ENCODE results near the gene RAPGEF1.

The RAPGEF1 gene

DNA sequence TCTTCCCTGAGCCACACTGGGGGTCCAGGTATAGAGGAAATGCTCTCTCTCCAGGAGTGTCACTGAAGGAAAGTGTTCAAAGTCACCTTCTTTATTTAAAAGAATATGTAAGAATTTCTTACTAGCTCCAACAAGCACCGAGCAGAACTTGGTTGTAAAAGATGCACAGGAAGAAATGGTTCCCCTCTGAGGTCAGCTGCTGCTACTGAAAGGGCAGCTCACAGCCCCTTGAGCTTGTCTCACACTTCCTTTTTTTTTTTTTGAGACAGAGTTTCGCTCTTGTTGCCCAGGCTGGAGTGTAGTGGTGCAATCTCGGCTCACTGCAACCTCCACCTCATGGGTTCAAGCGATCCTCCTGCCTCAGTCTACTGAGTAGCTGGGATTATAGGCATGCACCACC lies 117.4 kb downstream of the RAPGEF1 start:
- TF ChIP-seq, protein P1, sequence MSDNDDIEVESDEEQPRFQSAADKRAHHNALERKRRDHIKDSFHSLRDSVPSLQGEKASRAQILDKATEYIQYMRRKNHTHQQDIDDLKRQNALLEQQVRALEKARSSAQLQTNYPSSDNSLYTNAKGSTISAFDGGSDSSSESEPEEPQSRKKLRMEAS (IDR thresholded peaks at IDR 0.05; ENCODE audit: low read depth, low read length) = no peak
- TF ChIP-seq MYC (IDR thresholded peaks at IDR 0.05; ENCODE audit: low read depth, low read length) = no peak
- TF ChIP-seq, protein P2, sequence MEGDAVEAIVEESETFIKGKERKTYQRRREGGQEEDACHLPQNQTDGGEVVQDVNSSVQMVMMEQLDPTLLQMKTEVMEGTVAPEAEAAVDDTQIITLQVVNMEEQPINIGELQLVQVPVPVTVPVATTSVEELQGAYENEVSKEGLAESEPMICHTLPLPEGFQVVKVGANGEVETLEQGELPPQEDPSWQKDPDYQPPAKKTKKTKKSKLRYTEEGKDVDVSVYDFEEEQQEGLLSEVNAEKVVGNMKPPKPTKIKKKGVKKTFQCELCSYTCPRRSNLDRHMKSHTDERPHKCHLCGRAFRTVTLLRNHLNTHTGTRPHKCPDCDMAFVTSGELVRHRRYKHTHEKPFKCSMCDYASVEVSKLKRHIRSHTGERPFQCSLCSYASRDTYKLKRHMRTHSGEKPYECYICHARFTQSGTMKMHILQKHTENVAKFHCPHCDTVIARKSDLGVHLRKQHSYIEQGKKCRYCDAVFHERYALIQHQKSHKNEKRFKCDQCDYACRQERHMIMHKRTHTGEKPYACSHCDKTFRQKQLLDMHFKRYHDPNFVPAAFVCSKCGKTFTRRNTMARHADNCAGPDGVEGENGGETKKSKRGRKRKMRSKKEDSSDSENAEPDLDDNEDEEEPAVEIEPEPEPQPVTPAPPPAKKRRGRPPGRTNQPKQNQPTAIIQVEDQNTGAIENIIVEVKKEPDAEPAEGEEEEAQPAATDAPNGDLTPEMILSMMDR (IDR thresholded peaks at IDR 0.05; ENCODE audit: low read depth, low read length) = no peak
- TF ChIP-seq POLR2A (IDR thresholded peaks at IDR 0.05; ENCODE audit: extremely low read depth, insufficient read length) = no peak
- no peak overlapping the region for H3K4me3 ChIP-seq (ENCODE audit: low read depth, low read length)
- peak; percentile 86 for DNase-seq (ENCODE audit: low read depth)

DNA sequence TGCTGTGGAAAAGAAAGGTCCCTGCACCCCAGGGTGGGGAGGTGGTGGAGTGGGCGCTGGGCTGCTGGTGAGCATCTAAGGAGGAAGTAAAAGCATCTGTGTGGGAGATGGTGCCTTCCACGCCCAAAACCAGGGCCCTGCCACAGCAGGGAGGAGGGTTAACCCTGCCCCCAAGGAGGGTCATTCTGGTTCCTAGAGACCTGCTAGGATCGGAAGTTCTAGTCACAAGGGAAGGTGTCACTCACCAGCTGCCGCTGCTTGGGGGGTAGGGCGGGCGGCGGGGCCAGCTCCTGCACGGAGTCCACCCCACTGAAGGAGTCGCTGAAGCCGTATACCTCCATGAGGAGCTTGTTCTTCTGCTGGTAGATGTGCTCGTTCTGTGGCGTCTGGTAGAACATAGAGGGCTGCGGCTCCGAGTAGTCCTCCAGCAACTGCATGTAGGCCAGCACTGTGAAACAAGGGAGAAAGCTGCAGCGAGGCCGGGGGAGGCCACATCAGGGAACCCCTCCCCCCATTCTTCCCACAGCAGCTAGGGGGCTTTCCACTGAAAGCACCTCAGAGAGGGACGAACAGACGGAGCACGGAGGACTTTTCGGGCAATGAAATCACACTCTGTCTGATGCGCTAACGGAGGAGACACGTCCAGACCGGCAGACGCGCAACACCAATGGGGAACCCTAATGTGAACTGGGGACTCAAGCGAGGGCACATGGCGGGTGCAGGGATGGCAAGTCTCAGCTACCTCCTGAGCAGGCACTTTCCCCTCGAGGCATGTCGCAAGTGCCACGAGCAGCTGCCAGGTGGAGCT lies 118.1 kb downstream of the RAPGEF1 start:
- peak overlapping the region; percentile 1 for H3K4me3 ChIP-seq (ENCODE audit: low read depth, low read length)
- TF ChIP-seq MYC (IDR thresholded peaks at IDR 0.05; ENCODE audit: low read depth, low read length) = no peak
- TF ChIP-seq, protein P1 (IDR thresholded peaks at IDR 0.05; ENCODE audit: low read depth, low read length) = no peak
- no peak for TF ChIP-seq POLR2A (IDR thresholded peaks at IDR 0.05; ENCODE audit: extremely low read depth, insufficient read length)
- TF ChIP-seq, protein P2 (IDR thresholded peaks at IDR 0.05; ENCODE audit: low read depth, low read length) = no peak

GRCh38 chr9:131620764-131621520 lies 118.9 kb downstream of the RAPGEF1 start:
- no peak overlapping the region for H3K4me3 ChIP-seq (ENCODE audit: low read depth, low read length)
- peak; percentile 82 for DNase-seq (ENCODE audit: low read depth)
- TF ChIP-seq POLR2A (IDR thresholded peaks at IDR 0.05; ENCODE audit: extremely low read depth, insufficient read length) (no peak), MYC (IDR thresholded peaks at IDR 0.05; ENCODE audit: low read depth, low read length) (peak; percentile 32)
- TF ChIP-seq, protein P1 (IDR thresholded peaks at IDR 0.05; ENCODE audit: low read depth, low read length) = peak; percentile 36; the same call in 1 of the 2 replicates
- TF ChIP-seq, protein P2 (IDR thresholded peaks at IDR 0.05; ENCODE audit: low read depth, low read length) = no peak

More for the DNA sequence above, 118.1 kb downstream of the RAPGEF1 start:
- DNase-seq (ENCODE audit: low read depth) = peak; percentile 94

DNA sequence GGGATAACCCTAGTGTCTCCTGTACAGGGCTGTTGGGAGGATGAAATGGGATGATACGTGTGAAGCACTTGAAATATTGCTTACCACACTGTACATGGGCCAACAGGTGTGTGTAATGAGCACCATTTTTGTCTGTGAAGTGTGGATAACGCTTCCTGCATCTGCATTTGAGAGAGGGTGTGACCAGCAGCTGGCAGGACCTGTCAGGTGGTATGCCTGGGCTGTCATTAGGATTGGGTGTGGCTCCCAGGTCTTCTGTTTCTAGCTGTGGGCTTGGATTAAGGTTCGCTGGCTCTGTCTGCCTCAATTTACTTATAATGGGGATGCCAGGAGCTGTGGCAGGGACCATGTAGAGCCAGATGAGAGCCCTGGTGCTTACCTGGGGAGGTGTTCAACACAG lies 120.2 kb downstream of the RAPGEF1 start:
- no peak for DNase-seq (ENCODE audit: low read depth)
- TF ChIP-seq POLR2A (IDR thresholded peaks at IDR 0.05; ENCODE audit: extremely low read depth, insufficient read length) = no peak
- TF ChIP-seq, protein P2 (IDR thresholded peaks at IDR 0.05; ENCODE audit: low read depth, low read length) = no peak
- TF ChIP-seq, protein P1 (IDR thresholded peaks at IDR 0.05; ENCODE audit: low read depth, low read length) = no peak
- TF ChIP-seq MYC (IDR thresholded peaks at IDR 0.05; ENCODE audit: low read depth, low read length) = no peak
- no peak overlapping the region for H3K4me3 ChIP-seq (ENCODE audit: low read depth, low read length)

- TF ChIP-seq, protein P2 (IDR thresholded peaks at IDR 0.05; ENCODE audit: low read depth, low read length) = no peak
- no peak for TF ChIP-seq POLR2A (IDR thresholded peaks at IDR 0.05; ENCODE audit: extremely low read depth, insufficient read length)
- TF ChIP-seq MYC (IDR thresholded peaks at IDR 0.05; ENCODE audit: low read depth, low read length) = no peak
- TF ChIP-seq, protein P1 (IDR thresholded peaks at IDR 0.05; ENCODE audit: low read depth, low read length) = no peak
- DNase-seq (ENCODE audit: low read depth) = no peak
- H3K4me3 ChIP-seq (ENCODE audit: low read depth, low read length) = no peak overlapping the region
These were observed 121.1 kb downstream of the RAPGEF1 start for GRCh38 chr9:131618785-131619184.
